ENCODE data around the gene BCAS4.

The BCAS4 gene

GRCh38 chr20:50815162-50815989 is 20.5 kb downstream of the BCAS4 start:
- in situ Hi-C loops (cut with HindIII; ENCODE audit: low sequenced_read_pairs): loop anchor here (10.0 kb wide), 1 partner anchor 109 kb away; no protein-coding TSS in a partner anchor
- H3K4me3 ChIP-seq (ENCODE audit: low read depth, low read length): no peak overlapping the region
- DNase-seq (ENCODE audit: low read depth): no peak
- no peak for TF ChIP-seq CTCF (IDR thresholded peaks at IDR 0.05; ENCODE audit: low read depth, low read length, missing control alignments)

- DNase-seq (ENCODE audit: low read depth): no peak
- no peak overlapping the region for H3K4me3 ChIP-seq (ENCODE audit: low read depth, low read length)
- no peak for TF ChIP-seq CTCF (IDR thresholded peaks at IDR 0.05; ENCODE audit: low read depth, low read length, missing control alignments)
- in situ Hi-C loops (cut with HindIII; ENCODE audit: low sequenced_read_pairs): loop anchor here (10.0 kb wide), 1 partner anchor 107 kb away; no protein-coding TSS in a partner anchor
Measured at GRCh38 chr20:50817776-50818172, 22.9 kb downstream of the BCAS4 start.

DNA sequence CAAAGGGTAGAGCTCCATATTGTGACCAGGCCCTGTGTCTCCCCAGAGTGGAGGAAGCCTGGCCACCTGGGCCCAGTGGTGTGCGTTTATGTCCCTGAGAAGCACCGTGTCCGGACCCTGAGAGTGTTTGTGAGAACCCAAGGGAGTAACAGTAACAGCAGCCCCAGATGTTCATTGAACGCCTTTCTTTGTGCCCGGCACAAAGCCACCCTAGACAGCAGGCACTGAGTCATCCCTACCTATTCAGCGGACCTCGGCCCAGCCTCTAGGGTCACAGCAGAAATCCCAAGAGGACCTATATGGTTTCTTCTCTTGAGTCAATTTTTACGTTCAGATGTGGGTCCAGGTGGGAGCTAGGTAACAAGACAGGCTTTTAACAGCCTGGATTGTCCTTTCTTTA is 24.5 kb downstream of the BCAS4 start:
- in situ Hi-C loops (cut with HindIII; ENCODE audit: low sequenced_read_pairs): loop anchor here (10.0 kb wide), 1 partner anchor 105 kb away; no protein-coding TSS in a partner anchor
- no peak for TF ChIP-seq CTCF (IDR thresholded peaks at IDR 0.05; ENCODE audit: low read depth, low read length, missing control alignments)
- DNase-seq (ENCODE audit: low read depth): no peak
- H3K4me3 ChIP-seq (ENCODE audit: low read depth, low read length): no peak overlapping the region

DNA sequence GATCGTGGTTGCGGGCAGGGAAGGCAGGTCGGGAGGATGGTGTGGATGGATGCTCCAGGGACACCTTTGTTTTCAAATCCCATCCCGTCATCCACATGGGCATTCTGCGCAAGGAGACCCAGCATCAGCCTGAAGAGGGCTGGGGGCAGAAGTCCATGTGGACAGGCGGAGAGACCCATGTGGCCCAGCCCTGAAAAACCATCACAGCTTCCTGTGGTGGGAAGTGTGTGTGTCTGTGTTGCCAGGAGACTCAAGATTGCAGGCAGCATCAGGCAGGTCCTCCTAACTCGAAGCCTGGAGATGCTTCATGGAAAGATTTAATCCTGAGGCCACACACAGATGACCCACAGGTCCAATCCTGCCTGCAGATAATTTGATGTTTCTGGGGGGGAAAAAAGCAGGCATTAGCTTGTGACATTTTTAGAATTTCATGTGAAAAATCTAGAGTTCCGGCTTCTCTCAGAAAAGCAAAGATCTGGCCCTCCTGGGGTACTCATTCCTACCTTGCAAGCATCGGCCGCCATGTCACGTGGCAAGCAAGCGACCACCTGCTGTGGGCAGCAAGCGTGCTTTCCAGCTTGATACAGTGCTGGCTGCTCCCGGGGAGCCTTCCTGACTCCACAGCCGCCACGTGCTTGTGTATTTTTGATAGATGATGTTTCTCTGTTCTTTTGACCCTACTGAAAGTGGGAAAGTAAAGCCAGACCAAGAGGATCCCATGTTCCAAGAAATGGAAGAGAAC is 25.8 kb downstream of the BCAS4 start:
- DNase-seq (ENCODE audit: low read depth): no peak
- in situ Hi-C loops (cut with HindIII; ENCODE audit: low sequenced_read_pairs): no loop called here
- H3K4me3 ChIP-seq (ENCODE audit: low read depth, low read length): no peak overlapping the region
- no peak for TF ChIP-seq CTCF (IDR thresholded peaks at IDR 0.05; ENCODE audit: low read depth, low read length, missing control alignments)

DNA sequence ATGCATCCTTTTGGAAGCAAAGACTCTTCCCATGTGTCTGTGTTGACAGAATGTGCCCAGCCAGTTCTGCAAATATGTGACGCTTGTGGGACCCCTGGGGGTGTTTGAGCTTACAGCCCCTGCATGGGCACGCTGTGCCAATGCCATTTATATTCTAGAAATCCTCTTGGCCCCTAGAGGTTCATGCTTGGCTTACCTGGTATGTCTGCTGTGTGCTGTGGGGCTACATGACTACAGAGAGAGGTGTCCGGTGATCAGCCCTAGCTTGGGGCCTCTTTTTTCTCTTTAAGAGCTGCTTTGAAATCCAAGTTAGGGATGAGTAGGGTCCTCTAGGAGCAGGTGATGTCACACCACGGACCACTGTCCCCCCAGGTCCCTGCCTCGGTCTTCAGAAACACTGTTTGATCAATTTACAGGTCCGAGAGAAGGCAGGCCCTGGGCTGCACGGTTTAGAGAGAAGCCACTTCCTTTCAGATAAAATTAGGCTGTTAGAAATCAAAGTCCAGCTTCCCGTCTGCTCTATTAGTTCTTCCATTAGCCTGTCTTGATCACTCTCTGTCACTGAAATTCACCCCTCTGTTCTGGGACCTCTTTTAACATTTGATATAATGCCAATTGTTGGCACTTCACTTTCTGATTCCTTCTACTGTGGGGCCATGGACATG is 26.5 kb downstream of the BCAS4 start:
- DNase-seq (ENCODE audit: low read depth): no peak
- in situ Hi-C loops (cut with HindIII; ENCODE audit: low sequenced_read_pairs): no loop called here
- no peak overlapping the region for H3K4me3 ChIP-seq (ENCODE audit: low read depth, low read length)
- no peak for TF ChIP-seq CTCF (IDR thresholded peaks at IDR 0.05; ENCODE audit: low read depth, low read length, missing control alignments)

DNA sequence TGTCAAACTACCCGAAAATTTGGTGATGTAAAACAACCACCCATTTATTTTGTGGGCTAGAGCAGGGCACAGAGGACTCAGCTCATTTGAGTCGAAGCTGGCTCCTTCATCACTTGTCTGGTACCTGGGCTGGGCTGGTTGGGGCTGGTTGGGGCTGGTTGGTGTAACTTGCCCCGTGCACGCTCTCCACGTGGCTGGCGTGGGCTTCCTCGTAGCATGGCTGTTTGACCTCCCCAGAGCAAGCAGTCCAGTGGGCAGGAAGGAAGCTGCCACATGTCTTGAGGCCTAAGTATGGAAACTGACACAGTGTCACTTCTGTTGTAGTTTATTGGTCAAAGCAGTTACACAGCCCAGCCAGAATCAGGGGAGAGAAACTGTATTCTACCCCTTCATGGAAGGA is 27.1 kb downstream of the BCAS4 start:
- no peak for TF ChIP-seq CTCF (IDR thresholded peaks at IDR 0.05; ENCODE audit: low read depth, low read length, missing control alignments)

More for the DNA sequence above, 27.1 kb downstream of the BCAS4 start:
- no peak for DNase-seq (ENCODE audit: low read depth)
- no peak overlapping the region for H3K4me3 ChIP-seq (ENCODE audit: low read depth, low read length)
- in situ Hi-C loops (cut with HindIII; ENCODE audit: low sequenced_read_pairs): no loop called here
